Measurements from ENCODE around the gene ADAP1.

The ADAP1 gene

GRCh38 chr7:979151-979550, 24.7 kb upstream of the ADAP1 start:
- CTCF ChIA-PET: interaction anchor here (1.2 to 1.8 kb wide), 3 partner anchors 14 to 87 kb away, joined by 3 to 9 read pairs (median 8); no protein-coding TSS in a partner anchor
- Histone ChIP-seq H3K36me3 (ENCODE audit: control insufficient read depth in 2 of 2, insufficient read depth in 1 of 2, low read length in 2 of 2) (no peaks in the 10 kb centered on the region), H3K4me1 (ENCODE audit: control insufficient read depth, insufficient read depth, low read length) (no peaks in the 10 kb centered on the region), H3K27ac (ENCODE audit: extremely low read depth, low read depth, low read length) (no peak overlapping the region), H3K4me3 (ENCODE audit: low read depth, low read length) (no peak overlapping the region), H3K9me3 (ENCODE audit: control insufficient read depth, insufficient read depth, low read depth, low read length) (no peaks in the 10 kb centered on the region)
- TF ChIP-seq KLF9 (tag by site-specific recombination; IDR thresholded peaks at IDR 0.05; ENCODE audit: low read depth) (no peak), PRDM6 (tag by site-specific recombination; IDR thresholded peaks at IDR 0.05) (no peak), ZNF366 (tag by site-specific recombination; conservative IDR thresholded peaks at IDR 0.05) (no peak), ZNF791 (tag by site-specific recombination; IDR thresholded peaks at IDR 0.05) (no peak), ZSCAN30 (tag by site-specific recombination; IDR thresholded peaks at IDR 0.05) (no peak), GFI1B (tag by site-specific recombination; IDR thresholded peaks at IDR 0.05) (no peak), ZNF248 (tag by site-specific recombination; IDR thresholded peaks at IDR 0.05) (no peak), ZNF155 (tag by site-specific recombination; IDR thresholded peaks at IDR 0.05) (no peak), ZNF23 (tag by site-specific recombination; IDR thresholded peaks at IDR 0.05; ENCODE audit: borderline replicate concordance) (no peak), ZEB2 (tag by site-specific recombination; IDR thresholded peaks at IDR 0.05) (no peak), ZNF214 (tag by site-specific recombination; IDR thresholded peaks at IDR 0.05; ENCODE audit: borderline replicate concordance) (no peak), ZBTB48 (tag by site-specific recombination; IDR thresholded peaks at IDR 0.05) (no peak), ZFP3 (tag by site-specific recombination; IDR thresholded peaks at IDR 0.05; ENCODE audit: low read depth) (no peak)
- TF ChIP-seq, protein P1, sequence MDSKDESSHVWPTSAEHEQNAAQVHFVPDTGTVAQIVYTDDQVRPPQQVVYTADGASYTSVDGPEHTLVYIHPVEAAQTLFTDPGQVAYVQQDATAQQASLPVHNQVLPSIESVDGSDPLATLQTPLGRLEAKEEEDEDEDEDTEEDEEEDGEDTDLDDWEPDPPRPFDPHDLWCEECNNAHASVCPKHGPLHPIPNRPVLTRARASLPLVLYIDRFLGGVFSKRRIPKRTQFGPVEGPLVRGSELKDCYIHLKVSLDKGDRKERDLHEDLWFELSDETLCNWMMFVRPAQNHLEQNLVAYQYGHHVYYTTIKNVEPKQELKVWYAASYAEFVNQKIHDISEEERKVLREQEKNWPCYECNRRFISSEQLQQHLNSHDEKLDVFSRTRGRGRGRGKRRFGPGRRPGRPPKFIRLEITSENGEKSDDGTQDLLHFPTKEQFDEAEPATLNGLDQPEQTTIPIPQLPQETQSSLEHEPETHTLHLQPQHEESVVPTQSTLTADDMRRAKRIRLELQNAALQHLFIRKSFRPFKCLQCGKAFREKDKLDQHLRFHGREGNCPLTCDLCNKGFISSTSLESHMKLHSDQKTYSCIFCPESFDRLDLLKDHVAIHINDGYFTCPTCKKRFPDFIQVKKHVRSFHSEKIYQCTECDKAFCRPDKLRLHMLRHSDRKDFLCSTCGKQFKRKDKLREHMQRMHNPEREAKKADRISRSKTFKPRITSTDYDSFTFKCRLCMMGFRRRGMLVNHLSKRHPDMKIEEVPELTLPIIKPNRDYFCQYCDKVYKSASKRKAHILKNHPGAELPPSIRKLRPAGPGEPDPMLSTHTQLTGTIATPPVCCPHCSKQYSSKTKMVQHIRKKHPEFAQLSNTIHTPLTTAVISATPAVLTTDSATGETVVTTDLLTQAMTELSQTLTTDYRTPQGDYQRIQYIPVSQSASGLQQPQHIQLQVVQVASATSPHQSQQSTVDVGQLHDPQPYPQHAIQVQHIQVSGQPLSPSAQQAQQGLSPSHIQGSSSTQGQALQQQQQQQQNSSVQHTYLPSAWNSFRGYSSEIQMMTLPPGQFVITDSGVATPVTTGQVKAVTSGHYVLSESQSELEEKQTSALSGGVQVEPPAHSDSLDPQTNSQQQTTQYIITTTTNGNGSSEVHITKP (tag by site-specific recombination; IDR thresholded peaks at IDR 0.05): no peak
- TF ChIP-seq, protein P2, sequence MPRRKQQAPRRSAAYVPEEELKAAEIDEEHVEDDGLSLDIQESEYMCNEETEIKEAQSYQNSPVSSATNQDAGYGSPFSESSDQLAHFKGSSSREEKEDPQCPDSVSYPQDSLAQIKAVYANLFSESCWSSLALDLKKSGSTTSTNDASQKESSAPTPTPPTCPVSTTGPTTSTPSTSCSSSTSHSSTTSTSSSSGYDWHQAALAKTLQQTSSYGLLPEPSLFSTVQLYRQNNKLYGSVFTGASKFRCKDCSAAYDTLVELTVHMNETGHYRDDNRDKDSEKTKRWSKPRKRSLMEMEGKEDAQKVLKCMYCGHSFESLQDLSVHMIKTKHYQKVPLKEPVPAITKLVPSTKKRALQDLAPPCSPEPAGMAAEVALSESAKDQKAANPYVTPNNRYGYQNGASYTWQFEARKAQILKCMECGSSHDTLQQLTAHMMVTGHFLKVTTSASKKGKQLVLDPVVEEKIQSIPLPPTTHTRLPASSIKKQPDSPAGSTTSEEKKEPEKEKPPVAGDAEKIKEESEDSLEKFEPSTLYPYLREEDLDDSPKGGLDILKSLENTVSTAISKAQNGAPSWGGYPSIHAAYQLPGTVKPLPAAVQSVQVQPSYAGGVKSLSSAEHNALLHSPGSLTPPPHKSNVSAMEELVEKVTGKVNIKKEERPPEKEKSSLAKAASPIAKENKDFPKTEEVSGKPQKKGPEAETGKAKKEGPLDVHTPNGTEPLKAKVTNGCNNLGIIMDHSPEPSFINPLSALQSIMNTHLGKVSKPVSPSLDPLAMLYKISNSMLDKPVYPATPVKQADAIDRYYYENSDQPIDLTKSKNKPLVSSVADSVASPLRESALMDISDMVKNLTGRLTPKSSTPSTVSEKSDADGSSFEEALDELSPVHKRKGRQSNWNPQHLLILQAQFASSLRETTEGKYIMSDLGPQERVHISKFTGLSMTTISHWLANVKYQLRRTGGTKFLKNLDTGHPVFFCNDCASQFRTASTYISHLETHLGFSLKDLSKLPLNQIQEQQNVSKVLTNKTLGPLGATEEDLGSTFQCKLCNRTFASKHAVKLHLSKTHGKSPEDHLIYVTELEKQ (tag by site-specific recombination; IDR thresholded peaks at IDR 0.05; ENCODE audit: borderline replicate concordance): no peak
- POLR2A ChIA-PET: no interaction called here

GRCh38 chr7:978416-979091, 24.1 kb upstream of the ADAP1 start:
- no peak overlapping the region for H3K27ac ChIP-seq (ENCODE audit: extremely low read depth, low read depth, low read length)
- H3K4me1 ChIP-seq (ENCODE audit: control insufficient read depth, insufficient read depth, low read length): no peaks in the 10 kb centered on the region
- H3K4me3 ChIP-seq (ENCODE audit: low read depth, low read length): no peak overlapping the region
- ChIA-PET CTCF (interaction anchor here (1.2 to 1.8 kb wide), 3 partner anchors 15 to 87 kb away, joined by 3 to 9 read pairs (median 8); no protein-coding TSS in a partner anchor), POLR2A (no interaction called here)
- peaks cover 0 to under 1% of the 10 kb centered on the region in 2 experiments; a peak in 1 of 3 replicates for H3K36me3 ChIP-seq (ENCODE audit: control insufficient read depth in 2 of 2, insufficient read depth in 1 of 2, low read length in 2 of 2)
- no peaks in the 10 kb centered on the region for H3K9me3 ChIP-seq (ENCODE audit: control insufficient read depth, insufficient read depth, low read depth, low read length)
- TF ChIP-seq, protein P3, sequence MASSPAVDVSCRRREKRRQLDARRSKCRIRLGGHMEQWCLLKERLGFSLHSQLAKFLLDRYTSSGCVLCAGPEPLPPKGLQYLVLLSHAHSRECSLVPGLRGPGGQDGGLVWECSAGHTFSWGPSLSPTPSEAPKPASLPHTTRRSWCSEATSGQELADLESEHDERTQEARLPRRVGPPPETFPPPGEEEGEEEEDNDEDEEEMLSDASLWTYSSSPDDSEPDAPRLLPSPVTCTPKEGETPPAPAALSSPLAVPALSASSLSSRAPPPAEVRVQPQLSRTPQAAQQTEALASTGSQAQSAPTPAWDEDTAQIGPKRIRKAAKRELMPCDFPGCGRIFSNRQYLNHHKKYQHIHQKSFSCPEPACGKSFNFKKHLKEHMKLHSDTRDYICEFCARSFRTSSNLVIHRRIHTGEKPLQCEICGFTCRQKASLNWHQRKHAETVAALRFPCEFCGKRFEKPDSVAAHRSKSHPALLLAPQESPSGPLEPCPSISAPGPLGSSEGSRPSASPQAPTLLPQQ (tag by site-specific recombination; IDR thresholded peaks at IDR 0.05): no peak
- TF ChIP-seq, protein P4, sequence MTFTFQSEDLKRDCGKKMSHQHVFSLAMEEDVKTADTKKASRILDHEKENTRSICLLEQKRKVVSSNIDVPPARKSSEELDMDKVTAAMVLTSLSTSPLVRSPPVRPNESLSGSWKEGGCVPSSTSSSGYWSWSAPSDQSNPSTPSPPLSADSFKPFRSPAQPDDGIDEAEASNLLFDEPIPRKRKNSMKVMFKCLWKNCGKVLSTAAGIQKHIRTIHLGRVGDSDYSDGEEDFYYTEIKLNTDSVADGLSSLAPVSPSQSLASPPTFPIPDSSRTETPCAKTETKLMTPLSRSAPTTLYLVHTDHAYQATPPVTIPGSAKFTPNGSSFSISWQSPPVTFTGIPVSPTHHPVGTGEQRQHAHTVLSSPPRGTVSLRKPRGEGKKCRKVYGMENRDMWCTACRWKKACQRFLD (tag by site-specific recombination; IDR thresholded peaks at IDR 0.05): no peak
- no peak for TF ChIP-seq ZNF211 (tag by site-specific recombination; IDR thresholded peaks at IDR 0.05; ENCODE audit: low read depth)
- TF ChIP-seq ZNF488 (tag by site-specific recombination; IDR thresholded peaks at IDR 0.05): no peak
- TF ChIP-seq ZNF266 (tag by site-specific recombination; IDR thresholded peaks at IDR 0.05; ENCODE audit: low read depth): no peak
- TF ChIP-seq ZBTB48 (tag by site-specific recombination; IDR thresholded peaks at IDR 0.05): no peak
- no peak for TF ChIP-seq ZNF837 (tag by site-specific recombination; IDR thresholded peaks at IDR 0.05)
- no peak for TF ChIP-seq GLIS1 (tag by site-specific recombination; IDR thresholded peaks at IDR 0.05)
- TF ChIP-seq ZNF155 (tag by site-specific recombination; IDR thresholded peaks at IDR 0.05): no peak
